GM20000 (cell line): ENCODE data around the gene TP53TG3F.
"Not testable (repeated sequence)": the region's sequence is repeated elsewhere in the genome, so short reads cannot be mapped to it uniquely, and the experiment has no call there.

Experiments
- DNase-seq: peaks from one replicate; pipeline ENCODE4 v3.0.0; 2012; ENCODE audit warnings: low spot score

TP53TG3F gene

GRCh38 chr16:33459312-33459711 lies at the start of gene TP53TG3F:
Gene TP53TG3F, plus strand, starts transcription at chr16:33459612. Its CDS starts 68 bp downstream, at chr16:33459680.
- DNase-seq, result not testable (repeated sequence)

GRCh38 chr16:33491611-33492010 lies 32.2 kb downstream of the TP53TG3F start:
- not testable (repeated sequence) for DNase-seq

GRCh38 chr16:33507231-33507630 lies 47.8 kb downstream of the TP53TG3F start:
- DNase-seq, result not testable (repeated sequence)

GRCh38 chr16:33509070-33509469 lies 49.7 kb downstream of the TP53TG3F start:
- not testable (repeated sequence) for DNase-seq

GRCh38 chr16:33509906-33510305 lies 50.5 kb downstream of the TP53TG3F start:
- DNase-seq, result not testable (repeated sequence)
